H4 (cell line): ENCODE measurements around the gene TCF25. TPM values are rescaled to one million over a fixed set of nuclear protein-coding genes. Genes with fewer than 3 reads are reported as not detected.
"Not testable (repeated sequence)": the region's sequence is repeated elsewhere in the genome, so short reads cannot be mapped to it uniquely, and the experiment has no call there.

Source experiments
- DNase-seq: peaks from one replicate; pipeline ENCODE4 v3.0.0-alpha.2; 2015; ENCODE audit warnings: low spot score
- total RNA-seq: library from RNA; depleted of rRNA; stranded (reverse); fragments of >200 nt; shearing (Covaris generic); gene quantifications from 2 replicates; pipeline ENCODE4 v1.2.3, GENCODE V29; 2014

The TCF25 gene
- total RNA-seq, 1 experiment from 2014 or later = 95.7 TPM

GRCh38 chr16:89879123-89879522 lies 5.7 kb downstream of the TCF25 start:
- DNase-seq = not testable (repeated sequence)

GRCh38 chr16:89880477-89881367 lies 7.3 kb downstream of the TCF25 start:
- DNase-seq = no peak

- DNase-seq = no peak
Observed at GRCh38 chr16:89881368-89881730, 8.0 kb downstream of the TCF25 start.

- no peak for DNase-seq
Observed at GRCh38 chr16:89883346-89884040, 10.1 kb downstream of the TCF25 start.

GRCh38 chr16:89884041-89884421 lies 10.6 kb downstream of the TCF25 start:
- DNase-seq = no peak

GRCh38 chr16:89887243-89887642 lies 13.9 kb downstream of the TCF25 start:
- no peak for DNase-seq

- DNase-seq = no peak
Observed at GRCh38 chr16:89890200-89890599, 16.8 kb downstream of the TCF25 start.

GRCh38 chr16:89890886-89891657 lies 17.7 kb downstream of the TCF25 start:
- DNase-seq = no peak

- no peak for DNase-seq
Observed at GRCh38 chr16:89892055-89892630, 18.8 kb downstream of the TCF25 start.

- no peak for DNase-seq
Observed at GRCh38 chr16:89892635-89893034, 19.2 kb downstream of the TCF25 start.

GRCh38 chr16:89893642-89894548 lies 20.5 kb downstream of the TCF25 start:
- DNase-seq = no peak

- DNase-seq = no peak
Observed at GRCh38 chr16:89895482-89896250, 22.3 kb downstream of the TCF25 start.

GRCh38 chr16:89897204-89897603 lies 23.8 kb downstream of the TCF25 start:
- no peak for DNase-seq

- DNase-seq = no peak
Observed at GRCh38 chr16:89898201-89898967, 25.0 kb downstream of the TCF25 start.

- DNase-seq = no peak
Observed at GRCh38 chr16:89899879-89900481, 26.6 kb downstream of the TCF25 start.

- DNase-seq = no peak
Observed at GRCh38 chr16:89900885-89901284, 27.5 kb downstream of the TCF25 start.

- DNase-seq = no peak
Observed at GRCh38 chr16:89902980-89903379, 29.6 kb downstream of the TCF25 start.

- DNase-seq = no peak
Observed at GRCh38 chr16:89903908-89904515, 30.6 kb downstream of the TCF25 start.
